Natural killer cell treated with Interleukin-12 subunit alpha and Interleukin-12 subunit beta and Interleukin-15 and Interleukin-18, amount 100 ng/mL, for 72 hours (primary cell): ENCODE results near the gene PPP1R1B. TPM values are rescaled to one million over a fixed set of nuclear protein-coding genes. Genes with fewer than 3 reads are reported as not detected.

ENCODE experiments used
- ATAC-seq, 2 donors: fragments of 150-1000 bp; cut with Tn5 transposase in 1 of 2; sonication (Bioruptor Pico), chemical (Tn5 transposase) in 1 of 2; 2 replicates each; pipeline ENCODE4 v1.10.0; 2021
- DNase-seq: peaks from one replicate; pipeline ENCODE4 v3.0.0; 2022; ENCODE audit warnings: low spot score
- H3K27ac Mint-ChIP-seq, 2 donors: 1 replicate in 1 of 2; 2 replicates in 1 of 2; pipeline ENCODE4 v1.8.0; 2022; ENCODE audit warnings: mixed read lengths in 2 of 2, mild to moderate bottlenecking in 1 of 2, moderate library complexity in 1 of 2
- H3K27me3 Mint-ChIP-seq, 2 donors: 1 replicate in 1 of 2; 2 replicates in 1 of 2; pipeline ENCODE4 v1.8.0; 2022; ENCODE audit warnings: mixed read lengths in 2 of 2
- H3K36me3 Mint-ChIP-seq: one replicate; pipeline ENCODE4 v1.8.0; 2022; ENCODE audit warnings: mixed read lengths
- H3K4me1 Mint-ChIP-seq, 2 donors: 1 replicate in 1 of 2; 2 replicates in 1 of 2; pipeline ENCODE4 v1.8.0; 2022; ENCODE audit warnings: low read depth in 2 of 2, mixed read lengths in 2 of 2, mild to moderate bottlenecking in 1 of 2
- H3K4me3 Mint-ChIP-seq: one replicate; pipeline ENCODE4 v1.8.0; 2022; ENCODE audit warnings: mixed read lengths
- H3K9me3 Mint-ChIP-seq: 2 replicates; pipeline ENCODE4 v1.8.0; 2022; ENCODE audit warnings: mixed read lengths
- total RNA-seq, 2 donors: library from RNA; stranded (reverse); gene quantifications; one replicate each; pipeline ENCODE4 v1.2.3, GENCODE V29; 2022

The PPP1R1B gene
- total RNA-seq, 2 donors from 2014 or later = not detected

GRCh38 chr17:39664581-39665561 is 38.1 kb downstream of the PPP1R1B start, which contains the start of gene TCAP:
Gene TCAP, plus strand, starts transcription at chr17:39665349. Its CDS starts 11 bp downstream, at chr17:39665360.
- ATAC-seq = no peak
- DNase-seq = no peak
- Mint-ChIP-seq H3K36me3 (no peaks in the 10 kb centered on the region), H3K27ac (no peak within 1 kb of the TSS), H3K9me3 (no peaks in the 10 kb centered on the region), H3K4me3 (peak within 1 kb of the TSS; percentile 25), H3K27me3 (peaks cover 0 to 3% of the 10 kb centered on the region in 2 donors), H3K4me1 (peaks cover 11 to 12% of the 10 kb centered on the region in 2 donors)

- Mint-ChIP-seq H3K27ac (no peak overlapping the region), H3K27me3 (peaks cover 0 to 3% of the 10 kb centered on the region in 2 donors), H3K4me1 (peaks cover 11 to 12% of the 10 kb centered on the region in 2 donors), H3K36me3 (no peaks in the 10 kb centered on the region), H3K4me3 (peak overlapping the region; percentile 25), H3K9me3 (no peaks in the 10 kb centered on the region)
- DNase-seq (no peak), ATAC-seq (no peak)
Observed at GRCh38 chr17:39665642-39666224, 39.0 kb downstream of the PPP1R1B start.

DNA sequence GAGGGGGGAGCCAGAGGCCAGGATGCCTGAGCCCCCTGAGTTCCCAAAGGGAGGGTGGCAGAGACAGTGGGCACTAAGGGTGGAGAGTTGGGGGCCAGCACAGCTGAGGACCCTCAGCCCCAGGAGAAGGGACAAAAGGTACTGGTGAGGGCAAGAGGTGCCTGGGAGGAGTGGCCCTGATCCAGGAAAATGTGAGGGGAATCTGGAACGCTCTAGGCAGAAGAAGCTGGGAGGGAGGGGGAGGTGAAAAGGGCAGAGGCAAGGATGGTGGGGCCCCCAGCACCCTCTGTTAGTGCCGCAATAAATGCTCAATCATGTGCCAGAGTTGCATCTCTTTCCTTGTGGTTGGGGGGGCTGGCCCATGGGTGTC is 39.5 kb downstream of the PPP1R1B start:
- H3K4me1 Mint-ChIP-seq = peaks cover 11 to 12% of the 10 kb centered on the region in 2 donors
- H3K27ac Mint-ChIP-seq = no peak overlapping the region
- H3K4me3 Mint-ChIP-seq = peak overlapping the region; percentile 25
- no peaks in the 10 kb centered on the region for H3K9me3 Mint-ChIP-seq
- no peak for ATAC-seq
- no peaks in the 10 kb centered on the region for H3K36me3 Mint-ChIP-seq
- no peak for DNase-seq
- H3K27me3 Mint-ChIP-seq = peaks cover 0 to 3% of the 10 kb centered on the region in 2 donors

GRCh38 chr17:39666601-39667261 is 40.0 kb downstream of the PPP1R1B start:
- ATAC-seq = no peak
- peaks cover 0 to 3% of the 10 kb centered on the region in 2 donors for H3K27me3 Mint-ChIP-seq
- peak overlapping the region; percentile 59 for H3K4me3 Mint-ChIP-seq
- DNase-seq = no peak
- H3K36me3 Mint-ChIP-seq = no peaks in the 10 kb centered on the region
- no peak overlapping the region for H3K27ac Mint-ChIP-seq
- peaks cover 11 to 12% of the 10 kb centered on the region in 2 donors for H3K4me1 Mint-ChIP-seq
- H3K9me3 Mint-ChIP-seq = no peaks in the 10 kb centered on the region

- no peaks in the 10 kb centered on the region for H3K36me3 Mint-ChIP-seq
- no peaks in the 10 kb centered on the region for H3K9me3 Mint-ChIP-seq
- H3K27ac Mint-ChIP-seq = no peak overlapping the region
- DNase-seq = no peak
- peaks cover 0 to 3% of the 10 kb centered on the region in 2 donors for H3K27me3 Mint-ChIP-seq
- H3K4me3 Mint-ChIP-seq = peak overlapping the region; percentile 65
- no peak for ATAC-seq
- peaks cover 11 to 15% of the 10 kb centered on the region in 2 donors for H3K4me1 Mint-ChIP-seq
Observed at GRCh38 chr17:39667262-39667944, 40.7 kb downstream of the PPP1R1B start.

GRCh38 chr17:39667945-39668924 is 41.5 kb downstream of the PPP1R1B start, which contains the start of gene PNMT:
Gene PNMT, plus strand, starts transcription at chr17:39668453. Its CDS starts 23 bp downstream, at chr17:39668476.
- H3K9me3 Mint-ChIP-seq = no peaks in the 10 kb centered on the region
- ATAC-seq (peak; percentile 71 to 83), DNase-seq (peak; percentile 83)
- H3K27me3 Mint-ChIP-seq = peaks cover 0 to 3% of the 10 kb centered on the region in 2 donors
- no peak within 1 kb of the TSS for H3K27ac Mint-ChIP-seq
- no peaks in the 10 kb centered on the region for H3K36me3 Mint-ChIP-seq
- H3K4me1 Mint-ChIP-seq = peaks cover 11 to 16% of the 10 kb centered on the region in 2 donors
- H3K4me3 Mint-ChIP-seq = peak within 1 kb of the TSS; percentile 65

- Mint-ChIP-seq H3K4me1 (peaks cover 11 to 16% of the 10 kb centered on the region in 2 donors), H3K9me3 (no peaks in the 10 kb centered on the region), H3K36me3 (no peaks in the 10 kb centered on the region), H3K27ac (no peak overlapping the region), H3K4me3 (no peak overlapping the region), H3K27me3 (peaks cover 0 to 3% of the 10 kb centered on the region in 2 donors)
- ATAC-seq (no peak), DNase-seq (no peak)
Observed at GRCh38 chr17:39669897-39670735, 43.4 kb downstream of the PPP1R1B start.

DNA sequence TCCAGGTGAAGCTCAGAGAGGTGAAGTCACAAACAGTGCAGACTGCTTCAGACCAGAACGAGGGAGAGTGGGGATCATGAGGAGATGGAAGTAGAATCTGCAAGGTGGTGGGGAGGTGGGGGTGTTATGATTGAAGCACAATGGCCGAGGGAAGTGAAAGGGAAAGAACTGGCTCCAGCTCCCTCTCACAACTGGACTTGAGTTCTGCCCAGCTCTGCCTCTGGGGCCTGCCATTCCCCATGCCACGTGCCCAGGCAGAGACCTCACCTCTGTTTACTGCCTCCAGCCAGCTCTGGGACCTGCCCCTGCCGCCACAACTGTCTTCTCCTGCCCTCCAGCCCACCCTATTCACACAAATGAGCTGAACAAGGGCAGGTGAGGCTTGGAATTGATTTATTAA is 44.0 kb downstream of the PPP1R1B start:
- Mint-ChIP-seq H3K4me3 (no peak overlapping the region), H3K36me3 (no peaks in the 10 kb centered on the region), H3K4me1 (peaks cover 16 to 20% of the 10 kb centered on the region in 2 donors), H3K27ac (no peak overlapping the region), H3K9me3 (no peaks in the 10 kb centered on the region), H3K27me3 (peaks cover 0 to 3% of the 10 kb centered on the region in 2 donors)
- no peak for DNase-seq
- ATAC-seq = no peak

DNA sequence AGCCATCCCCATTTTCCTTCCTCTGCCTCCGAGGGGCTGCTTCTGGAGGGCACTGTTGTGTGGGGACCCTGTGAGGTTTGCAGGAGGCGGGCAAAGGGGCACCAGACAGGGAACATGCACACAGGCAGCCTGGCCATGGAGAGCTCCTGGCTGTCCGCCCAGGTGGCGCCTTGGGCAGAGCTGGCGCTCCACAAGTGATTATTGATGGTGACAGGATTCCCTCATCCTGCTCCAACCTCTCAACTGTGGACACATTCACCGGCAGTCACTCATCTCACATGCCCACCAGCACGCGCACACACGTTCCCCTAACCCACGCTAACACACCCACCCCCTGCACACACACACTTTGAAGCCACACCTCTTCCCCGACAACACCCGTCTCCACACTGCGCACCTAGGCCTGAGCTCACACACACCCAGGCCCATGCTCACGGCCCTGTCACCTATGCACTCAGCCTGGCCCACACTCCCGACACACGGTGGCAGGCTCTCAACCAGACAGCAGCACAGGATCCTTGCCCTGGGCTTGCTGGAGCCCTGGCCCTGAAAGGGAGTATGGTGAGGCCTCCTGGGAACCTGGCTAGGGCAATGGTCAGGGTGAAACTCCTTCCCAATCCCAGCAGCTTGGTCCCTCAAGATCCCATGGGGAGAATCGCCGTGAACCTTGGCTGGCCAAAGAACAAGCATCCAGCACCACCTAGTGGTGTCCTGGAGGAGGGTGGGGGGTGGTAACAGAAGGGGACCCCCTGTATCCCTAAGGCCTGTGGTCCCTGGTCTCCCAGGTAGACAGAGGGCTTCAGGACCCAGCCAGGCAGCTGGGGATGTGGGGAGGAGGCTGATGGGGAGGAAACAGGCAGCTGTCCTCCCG is 45.1 kb downstream of the PPP1R1B start:
- Mint-ChIP-seq H3K36me3 (no peaks in the 10 kb centered on the region), H3K4me3 (no peak overlapping the region), H3K27ac (no peak overlapping the region), H3K9me3 (no peaks in the 10 kb centered on the region), H3K27me3 (peaks cover 0 to 2% of the 10 kb centered on the region in 2 donors), H3K4me1 (peaks cover 25 to 28% of the 10 kb centered on the region in 2 donors)
- DNase-seq (no peak), ATAC-seq (no peak)

- no peak for ATAC-seq
Observed at GRCh38 chr17:39672522-39673334, 46.0 kb downstream of the PPP1R1B start.

More at GRCh38 chr17:39672522-39673334, 46.0 kb downstream of the PPP1R1B start:
- no peak for DNase-seq
- peaks cover 31 to 33% of the 10 kb centered on the region in 2 donors for H3K4me1 Mint-ChIP-seq
- H3K4me3 Mint-ChIP-seq = no peak overlapping the region
- no peak overlapping the region for H3K27ac Mint-ChIP-seq
- H3K9me3 Mint-ChIP-seq = no peaks in the 10 kb centered on the region
- no peaks in the 10 kb centered on the region for H3K36me3 Mint-ChIP-seq
- H3K27me3 Mint-ChIP-seq = no peaks in the 10 kb centered on the region
